ENCODE data around the gene MAP3K5. TPM values are rescaled to one million over a fixed set of nuclear protein-coding genes. Genes with fewer than 3 reads are reported as not detected.

MAP3K5 gene
- total and polyA plus RNA-seq, 2 donors (not counting 3 experiments of a cell fraction or from before 2014, with no cell fraction given): 1.5 to 7.0 TPM

DNA sequence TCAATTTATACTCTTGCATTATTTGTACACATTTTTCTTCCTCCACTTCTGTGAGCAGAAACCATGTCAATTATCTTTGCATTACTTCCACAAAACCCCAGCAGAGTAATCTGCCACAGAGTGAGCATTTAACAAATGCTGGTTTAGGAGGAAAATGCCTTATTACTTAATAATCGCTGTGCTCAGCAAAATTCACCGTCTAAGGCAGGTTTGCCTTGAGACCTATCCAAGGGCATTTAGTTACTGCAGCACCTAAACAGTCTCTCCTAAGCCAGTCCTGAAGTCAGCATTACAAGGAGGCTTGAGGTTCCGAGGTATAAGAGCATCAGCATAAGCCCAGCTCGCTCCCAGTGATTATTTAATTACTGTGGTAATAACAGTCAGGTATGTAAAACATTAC lies 270.4 kb downstream of the MAP3K5 start:
- Histone ChIP-seq H3K27ac (ENCODE audit: insufficient read depth, low read depth, low read length) (no peak overlapping the region), H3K79me2 (ENCODE audit: control insufficient read depth, insufficient read depth, low read length) (no peaks in the 10 kb centered on the region), H3K4me2 (ENCODE audit: insufficient read depth, low read length) (no peak overlapping the region), H3K9me3 (replicated peaks; ENCODE audit: control insufficient read depth, insufficient read depth, low read length) (no peaks in the 10 kb centered on the region), H3K27me3 (ENCODE audit: control insufficient read depth in 2 of 2, insufficient read depth in 2 of 2, low read length in 2 of 2) (peaks cover 11 to 14% of the 10 kb centered on the region in 2 experiments), H2AFZ (ENCODE audit: low read depth, low read length) (no peak overlapping the region), H3K4me1 (ENCODE audit: control insufficient read depth, extremely low read depth, insufficient read depth, low read length) (no peaks in the 10 kb centered on the region), H3K36me3 (ENCODE audit: control insufficient read depth in 2 of 2, extremely low read depth in 1 of 2, insufficient read depth in 2 of 2, low read length in 2 of 2) (no peaks in the 10 kb centered on the region), H3K4me3 (replicated peaks in 1 of 3; ENCODE audit: insufficient read depth in 1 of 3, low read depth in 1 of 3, low read length in 3 of 3) (no peak overlapping the region), H4K20me1 (replicated peaks; ENCODE audit: control insufficient read depth, extremely low read depth, insufficient read depth, low read length) (no peaks in the 10 kb centered on the region), H3K9ac (replicated peaks; ENCODE audit: extremely low read depth, insufficient read depth, low read length) (no peak overlapping the region), H3K9me1 (replicated peaks; ENCODE audit: control insufficient read depth, extremely low read depth, insufficient read depth, low read length) (no peaks in the 10 kb centered on the region)
- DNase-seq (ENCODE audit: low read depth, low spot score) (no peak), FAIRE-seq (no peak)
- POLR2A ChIA-PET: no interaction called here
- CTCF ChIA-PET: no interaction called here
- TF ChIP-seq MYC (IDR thresholded peaks at IDR 0.05; ENCODE audit: low read depth, low read length) (no peak), EZH2 (IDR thresholded peaks at IDR 0.05; ENCODE audit: borderline replicate concordance, low read depth, low read length, severe bottlenecking) (no peak), POLR2A (IDR thresholded peaks at IDR 0.05; ENCODE audit: low read depth, low read length) (no peak), JUN (IDR thresholded peaks at IDR 0.05; ENCODE audit: borderline replicate concordance, insufficient read depth, insufficient read length, low read depth) (no peak), GATA2 (IDR thresholded peaks at IDR 0.05; ENCODE audit: insufficient read depth, insufficient read length, low read depth, low read length) (no peak), POLR2AphosphoS5 (IDR thresholded peaks at IDR 0.05; ENCODE audit: insufficient read depth, low read depth, low read length) (no peak)
- TF ChIP-seq, protein P1, sequence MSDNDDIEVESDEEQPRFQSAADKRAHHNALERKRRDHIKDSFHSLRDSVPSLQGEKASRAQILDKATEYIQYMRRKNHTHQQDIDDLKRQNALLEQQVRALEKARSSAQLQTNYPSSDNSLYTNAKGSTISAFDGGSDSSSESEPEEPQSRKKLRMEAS (IDR thresholded peaks at IDR 0.05; ENCODE audit: insufficient read depth, insufficient read length): no peak
- intact Hi-C loops (cut with micrococcal nuclease) (no loop called here), dilution Hi-C loops (cut with MboI; ENCODE audit: extremely low pct_ligation_motif_present, low sequenced_read_pairs) (no loop called here)
- BruUV-seq (replicated peaks): no TSS peak

DNA sequence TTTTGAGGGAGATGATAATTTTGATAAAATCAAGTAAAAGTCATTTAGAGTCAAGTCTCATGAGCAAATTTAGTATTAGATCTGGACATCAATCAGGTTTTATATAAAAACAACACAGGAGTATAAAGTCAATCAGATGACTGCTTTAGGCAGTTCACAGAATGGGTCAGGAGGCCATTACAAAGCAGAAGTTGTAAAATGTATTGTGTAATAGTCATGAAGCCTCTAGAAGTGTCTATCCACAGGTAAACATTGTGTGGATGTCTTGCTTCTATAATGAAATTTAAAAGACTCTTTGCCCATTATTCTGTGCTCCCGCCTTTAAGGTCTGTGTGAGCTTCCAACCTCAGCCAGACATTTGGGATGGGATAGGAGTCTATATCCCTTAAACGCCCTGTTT lies 270.9 kb downstream of the MAP3K5 start:
- H3K27ac ChIP-seq (ENCODE audit: insufficient read depth, low read depth, low read length): no peak overlapping the region
- no peak overlapping the region for H3K9ac ChIP-seq (replicated peaks; ENCODE audit: extremely low read depth, insufficient read depth, low read length)
- no peaks in the 10 kb centered on the region for H3K4me1 ChIP-seq (ENCODE audit: control insufficient read depth, extremely low read depth, insufficient read depth, low read length)
- DNase-seq (ENCODE audit: low read depth, low spot score) (no peak), FAIRE-seq (no peak)
- intact Hi-C loops (cut with micrococcal nuclease): no loop called here
- no peak for TF ChIP-seq FOS (IDR thresholded peaks at IDR 0.05; ENCODE audit: borderline replicate concordance, insufficient read depth, low read length)
- no peak for TF ChIP-seq GATA2 (IDR thresholded peaks at IDR 0.05; ENCODE audit: insufficient read depth, insufficient read length, low read depth, low read length)
- TF ChIP-seq, protein P1 (IDR thresholded peaks at IDR 0.05; ENCODE audit: insufficient read depth, insufficient read length): no peak
- no peak for TF ChIP-seq POLR2A (IDR thresholded peaks at IDR 0.05; ENCODE audit: low read depth, low read length)
- no peak for TF ChIP-seq EZH2 (IDR thresholded peaks at IDR 0.05; ENCODE audit: borderline replicate concordance, low read depth, low read length, severe bottlenecking)
- TF ChIP-seq MYC (IDR thresholded peaks at IDR 0.05; ENCODE audit: low read depth, low read length): no peak
- TF ChIP-seq POLR2AphosphoS5 (IDR thresholded peaks at IDR 0.05; ENCODE audit: insufficient read depth, low read depth, low read length): no peak
- TF ChIP-seq JUN (IDR thresholded peaks at IDR 0.05; ENCODE audit: borderline replicate concordance, insufficient read depth, insufficient read length, low read depth): no peak
- TF ChIP-seq, protein P2, sequence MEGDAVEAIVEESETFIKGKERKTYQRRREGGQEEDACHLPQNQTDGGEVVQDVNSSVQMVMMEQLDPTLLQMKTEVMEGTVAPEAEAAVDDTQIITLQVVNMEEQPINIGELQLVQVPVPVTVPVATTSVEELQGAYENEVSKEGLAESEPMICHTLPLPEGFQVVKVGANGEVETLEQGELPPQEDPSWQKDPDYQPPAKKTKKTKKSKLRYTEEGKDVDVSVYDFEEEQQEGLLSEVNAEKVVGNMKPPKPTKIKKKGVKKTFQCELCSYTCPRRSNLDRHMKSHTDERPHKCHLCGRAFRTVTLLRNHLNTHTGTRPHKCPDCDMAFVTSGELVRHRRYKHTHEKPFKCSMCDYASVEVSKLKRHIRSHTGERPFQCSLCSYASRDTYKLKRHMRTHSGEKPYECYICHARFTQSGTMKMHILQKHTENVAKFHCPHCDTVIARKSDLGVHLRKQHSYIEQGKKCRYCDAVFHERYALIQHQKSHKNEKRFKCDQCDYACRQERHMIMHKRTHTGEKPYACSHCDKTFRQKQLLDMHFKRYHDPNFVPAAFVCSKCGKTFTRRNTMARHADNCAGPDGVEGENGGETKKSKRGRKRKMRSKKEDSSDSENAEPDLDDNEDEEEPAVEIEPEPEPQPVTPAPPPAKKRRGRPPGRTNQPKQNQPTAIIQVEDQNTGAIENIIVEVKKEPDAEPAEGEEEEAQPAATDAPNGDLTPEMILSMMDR (IDR thresholded peaks at IDR 0.05; ENCODE audit: extremely low read depth in 1 of 2, insufficient read depth in 1 of 2, low read depth in 1 of 2, low read length in 2 of 2): no peak
- H3K9me1 ChIP-seq (replicated peaks; ENCODE audit: control insufficient read depth, extremely low read depth, insufficient read depth, low read length): no peaks in the 10 kb centered on the region
- H3K4me2 ChIP-seq (ENCODE audit: insufficient read depth, low read length): no peak overlapping the region
- H3K36me3 ChIP-seq (ENCODE audit: control insufficient read depth in 2 of 2, extremely low read depth in 1 of 2, insufficient read depth in 2 of 2, low read length in 2 of 2): no peaks in the 10 kb centered on the region
- no peak overlapping the region for H3K4me3 ChIP-seq (replicated peaks in 1 of 3; ENCODE audit: insufficient read depth in 1 of 3, low read depth in 1 of 3, low read length in 3 of 3)
- ChIA-PET POLR2A (no interaction called here), CTCF (no interaction called here)
- H3K79me2 ChIP-seq (ENCODE audit: control insufficient read depth, insufficient read depth, low read length): no peaks in the 10 kb centered on the region
- H2AFZ ChIP-seq (ENCODE audit: low read depth, low read length): no peak overlapping the region
- dilution Hi-C loops (cut with MboI; ENCODE audit: extremely low pct_ligation_motif_present, low sequenced_read_pairs): no loop called here
- H3K9me3 ChIP-seq (replicated peaks; ENCODE audit: control insufficient read depth, insufficient read depth, low read length): no peaks in the 10 kb centered on the region
- peaks cover 11 to 14% of the 10 kb centered on the region in 2 experiments for H3K27me3 ChIP-seq (ENCODE audit: control insufficient read depth in 2 of 2, insufficient read depth in 2 of 2, low read length in 2 of 2)
- no peaks in the 10 kb centered on the region for H4K20me1 ChIP-seq (replicated peaks; ENCODE audit: control insufficient read depth, extremely low read depth, insufficient read depth, low read length)
- BruUV-seq (replicated peaks): no TSS peak

Data from endothelial cell of umbilical vein (primary cell).